LNCAP (cell line): ENCODE results near the gene CBFA2T3.

Source experiments
- CTCF ChIP-seq: fragments of 450-650 bp; IDR thresholded peaks from 2 replicates; pipeline ENCODE4 v1.5.1; 2017; ENCODE audit warnings: mild to moderate bottlenecking

CBFA2T3 gene

GRCh38 chr16:88908307-88908706, 68.7 kb downstream of the CBFA2T3 start:
- no peak for TF ChIP-seq CTCF

DNA sequence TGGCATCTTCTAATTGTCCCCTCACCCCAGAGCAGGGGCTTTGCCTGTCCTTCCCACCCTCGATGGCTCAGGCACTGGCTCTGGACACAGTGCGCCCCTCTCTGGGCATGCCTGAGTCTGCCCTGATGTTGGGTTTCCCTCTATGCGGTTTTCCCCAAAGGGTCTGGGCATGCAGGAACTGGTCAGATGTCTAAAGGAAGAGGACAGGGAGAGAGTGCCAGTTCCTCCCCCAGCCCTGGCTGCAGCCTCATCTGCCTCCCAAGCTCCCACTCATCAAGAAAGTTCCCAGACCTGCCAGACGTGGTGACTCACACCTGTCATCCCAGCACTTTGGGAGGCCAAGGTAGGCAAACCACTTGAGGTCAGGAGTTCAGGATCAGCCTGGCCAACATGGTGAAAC, 69.2 kb downstream of the CBFA2T3 start:
- no peak for TF ChIP-seq CTCF

DNA sequence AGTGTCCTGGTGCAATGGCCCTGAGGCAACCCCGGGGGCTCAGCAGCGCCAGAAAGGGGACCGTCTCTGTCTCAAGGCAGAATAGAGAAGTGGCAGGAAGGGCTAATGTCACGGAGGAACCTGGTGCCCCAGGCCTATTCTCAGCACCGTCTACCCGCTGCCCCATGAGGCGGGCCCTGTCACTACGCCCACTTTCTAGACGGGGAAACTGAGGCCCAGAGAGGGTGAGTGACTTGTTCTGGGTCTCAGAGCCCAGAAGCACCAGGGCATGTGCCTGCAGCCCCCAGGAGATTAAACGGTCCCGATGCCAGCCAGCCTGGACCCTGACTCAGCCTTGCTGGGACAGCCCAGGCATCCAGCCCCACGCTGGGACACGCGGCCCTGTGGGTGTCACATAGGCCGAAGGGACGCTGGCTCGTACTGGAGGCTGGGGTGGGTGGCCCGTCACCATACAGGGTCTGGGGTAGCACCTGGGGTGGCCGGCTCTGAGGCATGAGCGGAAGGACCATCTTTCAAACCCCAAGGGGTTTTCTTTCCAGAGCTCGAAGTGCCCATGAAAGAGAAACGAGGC, 70.4 kb downstream of the CBFA2T3 start:
- TF ChIP-seq CTCF, result no peak

DNA sequence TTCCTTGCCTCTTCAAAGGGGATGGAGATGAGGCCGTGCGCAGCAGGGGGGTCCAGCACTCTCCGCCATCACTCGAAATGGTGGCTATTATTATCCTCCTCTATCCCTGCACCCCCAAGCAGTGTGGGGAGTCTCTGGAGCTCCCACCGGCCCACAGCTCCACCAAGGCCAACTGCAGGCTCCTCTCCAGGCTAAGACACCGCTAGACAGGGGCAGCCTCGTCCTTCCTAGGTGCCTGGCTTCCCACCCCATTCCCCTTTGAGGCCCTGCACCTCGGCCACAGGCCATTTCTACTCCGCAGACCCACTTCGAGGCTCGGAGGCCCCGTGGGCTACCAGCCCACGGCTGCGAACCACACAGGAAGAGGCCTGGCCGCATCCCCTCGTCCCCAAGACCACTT, 71.0 kb downstream of the CBFA2T3 start:
- TF ChIP-seq CTCF, result no peak

DNA sequence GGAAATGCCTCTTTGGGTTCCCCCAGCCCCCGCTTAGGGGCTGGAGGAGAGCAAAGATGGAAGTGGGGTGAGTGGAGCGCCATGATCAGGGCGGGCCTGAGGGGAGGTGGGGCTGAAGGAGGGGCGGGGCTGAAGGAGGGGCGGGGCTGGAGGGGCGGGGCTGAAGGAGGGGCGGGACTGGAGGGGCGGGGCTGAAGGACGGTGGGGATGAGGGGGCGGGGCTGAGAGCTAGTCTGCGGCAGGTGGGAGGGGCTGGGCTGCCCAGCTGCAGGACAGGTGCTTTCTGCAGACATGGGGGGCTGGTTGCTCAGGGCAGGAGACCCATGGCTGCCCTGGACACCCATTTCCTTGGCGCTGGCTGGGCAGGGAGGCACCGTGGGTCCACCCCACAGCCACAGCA, 71.4 kb downstream of the CBFA2T3 start:
- TF ChIP-seq CTCF, result no peak

GRCh38 chr16:88904676-88905365, 72.2 kb downstream of the CBFA2T3 start:
- TF ChIP-seq CTCF, result no peak

DNA sequence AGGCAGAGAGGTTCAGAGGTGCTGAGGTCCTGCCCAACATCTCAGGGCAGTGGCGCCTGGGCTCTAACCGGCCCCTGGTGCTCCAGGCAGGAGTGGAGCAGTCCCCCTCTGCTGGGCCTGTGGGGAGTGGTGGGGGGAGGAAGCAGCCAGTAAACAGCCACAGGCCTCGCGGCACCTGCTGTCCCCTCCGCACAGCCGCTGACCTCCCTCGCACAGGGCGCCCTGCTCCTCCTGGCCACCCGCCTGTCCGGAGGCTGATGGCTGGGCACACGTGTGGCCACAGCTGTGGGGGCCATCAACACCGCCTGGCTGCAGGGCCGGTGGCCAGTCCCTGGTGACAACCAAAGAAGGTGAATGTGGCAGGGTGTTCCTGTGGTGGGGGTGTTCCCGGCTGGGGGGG, 73.7 kb downstream of the CBFA2T3 start:
- no peak for TF ChIP-seq CTCF
